GM12878 (cell line): ENCODE measurements around the gene GIT1. TPM values are rescaled to one million over a fixed set of nuclear protein-coding genes. Genes with fewer than 3 reads are reported as not detected.

Experiments used
- CUX1 ChIP-seq: IDR thresholded peaks from 2 replicates; pipeline ENCODE4 v1.6.1; 2012; ENCODE audit warnings: improper control_type of control experiment, low read depth, low read length; ENCODE audit not compliant: insufficient replicate concordance
- E2F8 ChIP-seq: fragments of 450-650 bp; IDR thresholded peaks from 2 replicates; pipeline ENCODE4 v1.6.1; 2018; ENCODE audit warnings: mild to moderate bottlenecking, low read depth, moderate library complexity; ENCODE audit not compliant: partially characterized antibody
- EZH2 ChIP-seq: IDR thresholded peaks from 2 replicates; pipeline ENCODE4 v1.6.1; 2012; ENCODE audit warnings: low read depth, mild to moderate bottlenecking, control low read depth, inconsistent platforms, low read length, borderline replicate concordance; ENCODE audit not compliant: control insufficient read depth
- FOXK2 ChIP-seq: fragments of 450-650 bp; IDR thresholded peaks from 2 replicates; pipeline ENCODE4 v1.6.1; 2017; ENCODE audit warnings: mild to moderate bottlenecking, moderate library complexity
- GABPA ChIP-seq: IDR thresholded peaks from 2 replicates; pipeline ENCODE4 v1.6.1; 2014; ENCODE audit warnings: antibody characterized with exemption, low read depth, mild to moderate bottlenecking, inconsistent platforms
- SMC3 ChIP-seq: IDR thresholded peaks from 2 replicates; pipeline ENCODE4 v1.6.1; 2011; ENCODE audit warnings: low read length, improper control_type of control experiment, borderline replicate concordance
- SREBF1 ChIP-seq: IDR thresholded peaks from 2 replicates; pipeline ENCODE4 v1.6.1; 2012; ENCODE audit warnings: mild to moderate bottlenecking, low read length
- YY1 ChIP-seq: IDR thresholded peaks from 2 replicates; pipeline ENCODE4 v1.6.1; 2011; ENCODE audit warnings: low read depth, mild to moderate bottlenecking, low read length
- polyA plus RNA-seq, 11 experiments: library from polyadenylated mRNA; depleted of rRNA in 4 of 11; unstranded in 6 of 11; stranded (reverse) in 5 of 11; fragments of >200 nt; fragmentation: Nextera tagmentation in 4 of 11; fragmentation: Illumina TruSeq in 1 of 11; extraction: Ambion mirVana in 4 of 11; extraction: Trizol in 1 of 11; gene quantifications; 1 replicate in 1 of 11; 2 replicates in 10 of 11; pipeline versions ENCODE4 v1.2.1 to v1.2.3, GENCODE V29; 2011 to 2016; ENCODE audit warnings: inconsistent platforms in 2 of 11, missing spikeins in 2 of 11, low read depth in 1 of 11
- total RNA-seq, 4 experiments: library from RNA; depleted of rRNA in 3 of 4; stranded (reverse); fragments of >200 nt in 3 of 4; fragmentation: Illumina TruSeq in 1 of 4; extraction: Trizol in 1 of 4; gene quantifications; 2 replicates each; pipeline versions ENCODE4 v1.2.1 to v1.2.3, GENCODE V29; 2013 to 2021

Gene GIT1
- total and polyA plus RNA-seq, 10 of the 15 experiments (the other 5 are each of a cell fraction or from before 2014, with no cell fraction given): 0.24 to 45.3 (median 20.9) TPM

GRCh38 chr17:29568331-29569244, 20.9 kb downstream of the GIT1 start, which contains the start of gene TP53I13 (continued):
- TF ChIP-seq CUX1: no peak
- TF ChIP-seq YY1: 0 out of 2 replicates have a peak, but pooled peaks have one; percentile 39
- no peak for TF ChIP-seq GABPA
- no peak for TF ChIP-seq E2F8
- no peak for TF ChIP-seq SMC3
- TF ChIP-seq EZH2: no peak
- no peak for TF ChIP-seq SREBF1
- no peak for TF ChIP-seq FOXK2
